ENCODE measurements around the gene CLEC2L.

DNA sequence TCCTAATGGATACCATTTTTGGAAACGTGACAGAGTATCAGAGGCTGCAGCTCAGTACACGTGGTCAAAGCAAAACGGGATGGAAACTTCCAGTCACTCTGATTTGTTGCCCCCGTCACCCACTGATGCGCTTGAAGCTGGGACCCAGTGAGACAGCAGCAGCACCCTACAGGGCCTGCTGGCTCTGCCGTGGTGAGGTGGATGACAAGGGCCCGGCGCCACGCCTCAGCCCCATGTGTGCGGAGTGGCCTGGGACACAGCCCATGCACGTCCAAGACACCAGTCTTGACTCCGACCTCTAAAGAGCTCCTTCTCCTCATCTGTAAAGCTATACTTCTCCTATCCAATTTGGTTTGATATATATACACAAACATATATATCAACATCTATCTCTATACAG is 39.0 kb downstream of the CLEC2L start:
- TF ChIP-seq POLR2AphosphoS5 (IDR thresholded peaks at IDR 0.05), result no peak
- TF ChIP-seq, protein P1, sequence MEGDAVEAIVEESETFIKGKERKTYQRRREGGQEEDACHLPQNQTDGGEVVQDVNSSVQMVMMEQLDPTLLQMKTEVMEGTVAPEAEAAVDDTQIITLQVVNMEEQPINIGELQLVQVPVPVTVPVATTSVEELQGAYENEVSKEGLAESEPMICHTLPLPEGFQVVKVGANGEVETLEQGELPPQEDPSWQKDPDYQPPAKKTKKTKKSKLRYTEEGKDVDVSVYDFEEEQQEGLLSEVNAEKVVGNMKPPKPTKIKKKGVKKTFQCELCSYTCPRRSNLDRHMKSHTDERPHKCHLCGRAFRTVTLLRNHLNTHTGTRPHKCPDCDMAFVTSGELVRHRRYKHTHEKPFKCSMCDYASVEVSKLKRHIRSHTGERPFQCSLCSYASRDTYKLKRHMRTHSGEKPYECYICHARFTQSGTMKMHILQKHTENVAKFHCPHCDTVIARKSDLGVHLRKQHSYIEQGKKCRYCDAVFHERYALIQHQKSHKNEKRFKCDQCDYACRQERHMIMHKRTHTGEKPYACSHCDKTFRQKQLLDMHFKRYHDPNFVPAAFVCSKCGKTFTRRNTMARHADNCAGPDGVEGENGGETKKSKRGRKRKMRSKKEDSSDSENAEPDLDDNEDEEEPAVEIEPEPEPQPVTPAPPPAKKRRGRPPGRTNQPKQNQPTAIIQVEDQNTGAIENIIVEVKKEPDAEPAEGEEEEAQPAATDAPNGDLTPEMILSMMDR (IDR thresholded peaks at IDR 0.05), result no peak
